Measurements from ENCODE around the gene DLX2. TPM values are rescaled to one million over a fixed set of nuclear protein-coding genes. Genes with fewer than 3 reads are reported as not detected.
"Not testable (repeated sequence)": the region's sequence is repeated elsewhere in the genome, so short reads cannot be mapped to it uniquely, and the experiment has no call there.

Gene DLX2
- total and polyA plus RNA-seq, 2 donors from 2014 or later: not detected

DNA sequence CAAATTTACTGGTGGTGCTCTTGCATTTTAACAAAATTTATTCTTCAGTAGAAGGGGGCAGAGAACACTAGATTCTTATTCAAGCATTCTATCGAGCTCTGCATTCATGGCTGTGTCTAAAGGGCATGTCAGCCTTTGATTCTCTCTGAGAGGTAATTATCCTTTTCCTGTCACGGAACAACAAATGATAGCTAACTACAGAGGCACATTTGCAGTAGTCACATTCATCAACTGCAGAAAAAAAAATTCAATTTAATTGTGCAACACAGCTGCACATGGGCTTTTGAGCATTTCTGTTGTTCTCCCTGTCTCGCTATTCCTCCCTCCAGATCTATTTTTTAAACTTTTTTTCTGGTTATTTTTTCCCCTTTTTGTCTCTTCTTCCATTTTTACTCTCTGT lies 30.4 kb downstream of the DLX2 start:
- intact Hi-C loops (cut with DNase I): no loop called here
- no peaks in the 10 kb centered on the region for H3K4me1 ChIP-seq (ENCODE audit: control insufficient read depth in 2 of 3, insufficient read depth in 2 of 3, low read depth in 1 of 3, low read length in 3 of 3)
- no peak overlapping the region for H3K27ac ChIP-seq (ENCODE audit: low read depth in 2 of 2, low read length in 2 of 2)
- FAIRE-seq (no peak), DNase-seq (no peak)
- no peak overlapping the region for H3K9ac ChIP-seq (ENCODE audit: low read length in 3 of 3)
- no peaks in the 10 kb centered on the region for H3K9me3 ChIP-seq (ENCODE audit: control insufficient read depth in 2 of 3, insufficient read depth in 1 of 3, low read length in 3 of 3)
- TF ChIP-seq, protein P1, sequence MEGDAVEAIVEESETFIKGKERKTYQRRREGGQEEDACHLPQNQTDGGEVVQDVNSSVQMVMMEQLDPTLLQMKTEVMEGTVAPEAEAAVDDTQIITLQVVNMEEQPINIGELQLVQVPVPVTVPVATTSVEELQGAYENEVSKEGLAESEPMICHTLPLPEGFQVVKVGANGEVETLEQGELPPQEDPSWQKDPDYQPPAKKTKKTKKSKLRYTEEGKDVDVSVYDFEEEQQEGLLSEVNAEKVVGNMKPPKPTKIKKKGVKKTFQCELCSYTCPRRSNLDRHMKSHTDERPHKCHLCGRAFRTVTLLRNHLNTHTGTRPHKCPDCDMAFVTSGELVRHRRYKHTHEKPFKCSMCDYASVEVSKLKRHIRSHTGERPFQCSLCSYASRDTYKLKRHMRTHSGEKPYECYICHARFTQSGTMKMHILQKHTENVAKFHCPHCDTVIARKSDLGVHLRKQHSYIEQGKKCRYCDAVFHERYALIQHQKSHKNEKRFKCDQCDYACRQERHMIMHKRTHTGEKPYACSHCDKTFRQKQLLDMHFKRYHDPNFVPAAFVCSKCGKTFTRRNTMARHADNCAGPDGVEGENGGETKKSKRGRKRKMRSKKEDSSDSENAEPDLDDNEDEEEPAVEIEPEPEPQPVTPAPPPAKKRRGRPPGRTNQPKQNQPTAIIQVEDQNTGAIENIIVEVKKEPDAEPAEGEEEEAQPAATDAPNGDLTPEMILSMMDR (IDR thresholded peaks at IDR 0.05; ENCODE audit: borderline replicate concordance, extremely low read depth, insufficient read depth): no peak
- H3K4me3 ChIP-seq (ENCODE audit: low read length in 3 of 3): no peak overlapping the region
- peaks cover 4% of the 10 kb centered on the region for H3K27me3 ChIP-seq (ENCODE audit: control insufficient read depth, insufficient read depth, low read length)
- no peaks in the 10 kb centered on the region for H3K36me3 ChIP-seq (ENCODE audit: control insufficient read depth in 2 of 3, insufficient read depth in 3 of 3, low read length in 3 of 3)

DNA sequence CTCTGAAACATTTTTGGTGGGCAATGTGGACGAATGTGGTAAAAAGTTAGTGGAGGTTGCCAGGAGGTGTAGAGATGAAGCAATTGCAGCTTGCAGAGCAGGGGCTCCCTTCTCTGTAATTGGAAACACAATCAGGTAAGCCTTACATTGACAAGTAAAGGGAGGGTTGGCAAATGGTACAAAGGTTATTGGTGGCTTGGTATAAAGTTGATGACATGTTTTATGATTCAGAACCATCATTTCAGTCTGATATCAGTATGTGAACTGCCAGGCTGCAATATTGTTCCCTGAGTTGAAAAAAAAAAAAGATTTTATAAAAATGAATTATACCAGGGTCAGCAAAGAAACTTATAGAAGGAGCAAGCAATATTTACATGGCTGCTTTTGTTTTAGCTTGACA lies 31.8 kb downstream of the DLX2 start:
- no peak overlapping the region for H3K27ac ChIP-seq (ENCODE audit: low read depth in 2 of 2, low read length in 2 of 2)
- no peaks in the 10 kb centered on the region for H3K4me1 ChIP-seq (ENCODE audit: control insufficient read depth in 2 of 3, insufficient read depth in 2 of 3, low read depth in 1 of 3, low read length in 3 of 3)
- H3K4me3 ChIP-seq (ENCODE audit: low read length in 3 of 3): no peak overlapping the region
- TF ChIP-seq, protein P1 (IDR thresholded peaks at IDR 0.05; ENCODE audit: borderline replicate concordance, extremely low read depth, insufficient read depth): no peak
- H3K36me3 ChIP-seq (ENCODE audit: control insufficient read depth in 2 of 3, insufficient read depth in 3 of 3, low read length in 3 of 3): no peaks in the 10 kb centered on the region
- intact Hi-C loops (cut with DNase I): no loop called here
- peaks cover 2% of the 10 kb centered on the region for H3K27me3 ChIP-seq (ENCODE audit: control insufficient read depth, insufficient read depth, low read length)
- no peaks in the 10 kb centered on the region for H3K9me3 ChIP-seq (ENCODE audit: control insufficient read depth in 2 of 3, insufficient read depth in 1 of 3, low read length in 3 of 3)
- no peak overlapping the region for H3K9ac ChIP-seq (ENCODE audit: low read length in 3 of 3)
- DNase-seq: no peak
- FAIRE-seq: no peak

DNA sequence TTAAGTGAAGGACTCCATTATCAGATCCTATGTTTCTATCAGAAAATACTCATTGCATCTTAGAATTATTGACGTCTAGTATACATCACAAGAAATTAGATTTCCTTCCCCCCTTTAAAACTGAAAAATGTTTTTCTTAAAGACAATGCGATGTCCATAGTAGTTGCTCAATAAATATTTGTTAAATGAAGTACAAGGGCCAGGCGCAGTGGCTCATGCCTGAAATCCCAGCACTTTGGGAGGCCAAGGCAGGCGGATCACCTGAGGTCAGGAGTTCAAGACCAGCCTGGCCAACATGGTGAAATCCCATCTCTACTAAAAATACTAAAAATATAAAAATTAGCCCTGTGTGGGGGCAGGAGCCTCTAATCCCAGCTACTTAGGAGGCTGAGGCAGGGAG lies 34.8 kb downstream of the DLX2 start:
- H3K4me3 ChIP-seq (ENCODE audit: low read length in 3 of 3); H3K36me3 ChIP-seq (ENCODE audit: control insufficient read depth in 2 of 3, insufficient read depth in 3 of 3, low read length in 3 of 3); H3K4me1 ChIP-seq (ENCODE audit: control insufficient read depth in 2 of 3, insufficient read depth in 2 of 3, low read depth in 1 of 3, low read length in 3 of 3); H3K27me3 ChIP-seq (ENCODE audit: control insufficient read depth, insufficient read depth, low read length); H3K9ac ChIP-seq (ENCODE audit: low read length in 3 of 3); H3K9me3 ChIP-seq (ENCODE audit: control insufficient read depth in 2 of 3, insufficient read depth in 1 of 3, low read length in 3 of 3); H3K27ac ChIP-seq (ENCODE audit: low read depth in 2 of 2, low read length in 2 of 2); intact Hi-C loops (cut with DNase I); DNase-seq; FAIRE-seq: not testable (repeated sequence)

DNA sequence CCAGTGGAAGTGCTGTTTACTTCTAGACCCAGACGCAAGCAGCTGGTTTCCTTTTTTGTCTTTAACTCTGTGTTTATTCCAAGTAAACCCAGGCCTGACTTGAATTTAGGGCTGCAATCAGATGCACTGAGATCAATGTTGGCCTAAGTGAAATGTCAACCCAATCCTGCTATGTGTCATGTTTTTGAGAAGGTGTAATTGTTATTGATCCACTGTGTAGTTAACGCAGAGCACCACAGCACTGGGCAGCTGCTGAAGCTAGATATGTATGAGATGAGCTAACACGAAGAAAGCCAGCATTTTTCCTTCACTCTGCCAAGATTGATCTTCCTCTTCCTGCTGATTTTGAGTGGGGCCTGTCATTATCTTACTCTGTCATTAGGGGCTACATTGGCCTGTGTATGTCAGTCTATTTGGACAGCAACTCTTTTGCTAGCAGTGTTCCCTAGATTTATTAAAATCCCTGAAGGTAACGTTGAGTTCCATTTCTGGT lies 36.3 kb downstream of the DLX2 start:
- Histone ChIP-seq H3K9me3 (ENCODE audit: control insufficient read depth in 2 of 3, insufficient read depth in 1 of 3, low read length in 3 of 3) (no peaks in the 10 kb centered on the region), H3K27me3 (ENCODE audit: control insufficient read depth, insufficient read depth, low read length) (no peaks in the 10 kb centered on the region), H3K9ac (ENCODE audit: low read length in 3 of 3) (no peak overlapping the region), H3K36me3 (ENCODE audit: control insufficient read depth in 2 of 3, insufficient read depth in 3 of 3, low read length in 3 of 3) (no peaks in the 10 kb centered on the region), H3K4me3 (ENCODE audit: low read length in 3 of 3) (no peak overlapping the region), H3K4me1 (ENCODE audit: control insufficient read depth in 2 of 3, insufficient read depth in 2 of 3, low read depth in 1 of 3, low read length in 3 of 3) (no peaks in the 10 kb centered on the region), H3K27ac (ENCODE audit: low read depth in 2 of 2, low read length in 2 of 2) (no peak overlapping the region)
- TF ChIP-seq, protein P1 (IDR thresholded peaks at IDR 0.05; ENCODE audit: borderline replicate concordance, extremely low read depth, insufficient read depth): no peak
- FAIRE-seq (no peak), DNase-seq (no peak)
- intact Hi-C loops (cut with DNase I): no loop called here
